Inferior parietal cortex (tissue), 1 donor: ENCODE results near the gene MT1G.
"Not testable (repeated sequence)": the region's sequence is repeated elsewhere in the genome, so short reads cannot be mapped to it uniquely, and the experiment has no call there.

ENCODE experiments used
- DNase-seq: peaks from one replicate; pipeline ENCODE4 v3.0.0-alpha.2; 2016; ENCODE audit errors: extremely low spot score

MT1G gene

DNA sequence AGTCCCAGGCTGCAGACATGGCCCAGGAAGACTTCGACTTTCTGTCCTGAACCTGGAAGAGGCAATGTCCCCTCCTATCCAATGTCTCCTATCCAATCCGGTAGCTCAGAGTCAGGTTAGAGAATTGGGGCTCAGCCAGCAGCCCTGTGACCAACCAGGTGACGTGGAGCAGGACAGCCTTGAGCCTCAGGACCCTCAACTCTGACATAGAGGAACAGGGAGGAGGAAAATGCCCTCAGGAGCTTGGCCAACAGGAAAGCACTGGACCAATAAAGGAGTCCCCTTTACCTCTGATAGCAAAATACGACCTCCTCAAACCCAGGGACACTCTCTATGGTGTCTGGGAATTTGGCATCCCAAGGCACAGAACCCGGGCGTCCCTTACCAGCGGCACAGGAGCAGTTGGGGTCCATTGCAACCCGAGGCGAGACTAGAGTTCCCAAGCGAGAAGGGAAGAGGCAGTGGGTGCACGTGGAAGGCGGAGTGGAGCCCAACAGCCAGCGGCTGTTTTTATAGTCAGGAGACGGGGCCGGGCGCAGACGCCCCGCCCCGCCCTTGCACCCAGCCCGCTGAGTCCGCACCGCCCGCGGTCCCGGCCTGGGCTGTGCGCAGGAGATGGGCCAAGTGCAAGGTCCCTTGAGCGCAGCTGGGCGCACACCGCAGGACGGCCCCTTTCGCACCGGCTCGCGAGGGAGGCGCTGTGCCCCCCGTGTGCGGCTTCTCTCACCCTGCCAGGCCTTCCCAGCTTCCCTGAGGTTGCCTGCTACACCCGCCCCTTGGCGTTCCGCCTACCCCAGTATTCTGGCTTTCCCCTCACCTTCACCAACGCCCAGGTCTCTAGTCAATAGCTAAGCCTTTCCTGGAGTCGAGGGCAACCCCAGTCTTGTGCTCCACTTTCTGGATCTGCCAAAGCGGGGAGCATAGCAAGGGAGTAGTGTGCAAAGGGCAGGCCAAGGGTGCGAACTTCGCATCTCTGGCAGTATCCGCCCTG lies at the start of gene MT1G:
Gene MT1G, minus strand, starts transcription at position 485 of the 991 bp plus-strand sequence. Its CDS starts 72 bp downstream, at position 413.
- DNase-seq, result no peak

DNA sequence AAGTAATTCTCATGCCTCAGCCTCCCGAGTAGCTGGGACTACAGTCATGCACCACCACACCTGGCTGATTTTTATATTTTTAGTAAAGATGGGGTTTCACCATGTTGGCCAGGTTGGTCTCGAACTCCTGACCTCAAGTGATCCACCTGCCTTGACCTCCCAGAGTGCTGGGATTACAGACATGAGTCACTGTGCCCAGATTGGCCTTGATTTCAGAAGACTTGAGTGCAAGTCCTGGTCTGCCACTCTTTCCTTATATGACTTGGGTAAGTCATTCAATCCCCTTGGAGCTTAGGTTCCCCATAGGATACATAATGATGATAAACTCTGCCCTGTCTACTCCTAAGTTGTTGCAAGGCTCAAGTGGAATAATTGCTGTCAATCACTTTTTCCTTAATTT lies 49.7 kb upstream of the MT1G start:
- not testable (repeated sequence) for DNase-seq

DNA sequence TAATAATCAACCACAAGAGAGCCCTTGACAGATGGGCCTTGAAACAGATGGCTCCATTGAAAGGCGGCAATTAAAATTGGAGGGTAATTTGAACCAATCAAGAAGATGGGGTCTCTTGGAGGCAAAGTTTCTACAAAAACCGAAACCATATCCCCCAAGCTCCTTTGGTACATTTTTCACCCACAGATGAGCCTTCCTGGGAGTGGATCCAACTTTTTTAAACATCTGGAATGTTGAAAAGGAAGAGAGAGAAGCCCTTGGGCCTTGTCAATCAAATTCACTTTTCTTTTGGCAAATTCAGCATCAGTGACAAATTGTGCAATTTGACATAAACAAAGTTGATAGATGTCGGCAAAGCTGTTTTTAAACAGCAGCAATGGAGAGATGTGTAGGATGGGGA lies 48.9 kb upstream of the MT1G start:
- DNase-seq, result no peak

DNA sequence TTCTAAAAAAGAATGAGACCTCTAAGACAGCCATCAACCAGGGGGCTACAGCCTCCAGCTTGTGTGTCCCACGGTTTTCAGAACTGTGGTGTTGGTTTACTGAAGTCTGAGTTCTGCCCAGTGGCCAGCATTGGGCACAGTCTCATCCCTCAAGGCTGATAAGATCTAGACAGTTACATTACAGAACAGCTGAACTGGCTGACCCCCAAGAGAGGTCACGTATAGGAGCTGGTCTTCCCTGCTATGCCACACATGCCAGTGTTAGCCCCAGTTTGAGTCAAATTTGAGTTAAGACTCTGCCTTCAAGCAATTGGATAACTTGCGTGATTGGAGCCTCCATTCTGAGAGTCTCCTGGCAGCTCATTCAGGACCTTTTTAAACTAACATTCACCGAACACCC lies 47.3 kb upstream of the MT1G start:
- DNase-seq, result no peak

DNA sequence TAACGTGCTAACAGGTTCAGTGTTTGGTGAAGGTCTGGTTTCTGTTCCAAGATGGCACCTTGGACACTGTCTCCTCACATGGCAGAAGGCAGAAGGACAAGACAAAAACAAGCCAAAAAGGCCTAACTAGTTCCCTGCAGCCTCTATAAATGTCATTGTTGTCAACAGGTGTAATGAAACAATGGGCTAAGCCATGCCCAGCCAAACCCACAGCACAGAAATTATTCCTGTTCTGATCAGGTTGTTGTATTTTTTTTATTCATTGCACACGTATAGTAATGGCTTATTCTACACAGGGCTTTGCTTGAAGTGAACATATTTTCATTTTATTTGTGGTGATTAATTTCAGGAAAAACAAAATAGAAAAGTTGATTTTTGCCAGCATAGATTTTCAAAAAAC lies 45.9 kb upstream of the MT1G start:
- DNase-seq, result no peak

DNA sequence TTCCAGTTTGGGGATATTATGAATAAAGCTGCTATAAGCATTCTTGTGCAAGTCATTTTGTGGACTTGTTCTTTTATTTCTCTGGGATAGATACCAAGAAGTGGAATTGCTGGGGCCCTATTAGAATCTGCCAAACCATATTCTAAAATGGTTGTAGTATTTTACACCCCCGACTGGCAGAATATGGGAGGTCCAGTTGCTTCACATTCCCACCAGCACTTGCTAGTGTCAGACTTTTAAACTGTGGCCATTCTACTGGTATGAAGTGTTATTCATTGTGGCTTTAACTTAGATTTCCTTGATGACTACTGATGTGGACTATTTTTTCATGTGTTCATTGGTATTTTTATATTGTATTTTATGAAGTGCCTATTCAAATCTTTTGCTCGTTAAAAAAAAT lies 44.0 kb upstream of the MT1G start:
- no peak for DNase-seq

DNA sequence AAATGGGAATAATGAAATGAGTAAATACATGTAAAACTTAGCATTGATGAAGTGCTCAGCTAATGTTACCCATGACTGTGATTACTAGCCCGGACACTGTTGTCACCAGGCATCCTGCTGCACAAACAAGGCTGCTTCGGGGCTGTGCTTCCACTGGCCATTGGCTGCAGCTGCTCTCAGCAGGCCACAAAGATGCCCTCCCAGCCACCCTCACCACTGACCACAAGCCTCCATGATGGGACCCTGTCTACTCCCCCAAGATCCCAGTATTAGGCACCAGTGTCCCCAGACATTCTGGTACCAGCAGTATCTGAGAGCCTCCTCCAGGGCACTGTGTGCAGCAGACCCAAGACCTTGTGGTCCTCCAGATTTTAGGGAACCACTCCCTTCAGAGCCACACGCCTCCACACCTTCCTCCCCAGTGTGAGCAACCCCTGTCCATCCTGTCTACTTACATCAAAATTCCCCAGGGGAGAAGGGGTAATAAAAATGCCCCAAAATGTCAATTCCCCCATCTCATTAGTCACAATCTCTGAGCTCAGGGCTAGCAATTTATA lies 42.4 kb upstream of the MT1G start:
- DNase-seq, result no peak

DNA sequence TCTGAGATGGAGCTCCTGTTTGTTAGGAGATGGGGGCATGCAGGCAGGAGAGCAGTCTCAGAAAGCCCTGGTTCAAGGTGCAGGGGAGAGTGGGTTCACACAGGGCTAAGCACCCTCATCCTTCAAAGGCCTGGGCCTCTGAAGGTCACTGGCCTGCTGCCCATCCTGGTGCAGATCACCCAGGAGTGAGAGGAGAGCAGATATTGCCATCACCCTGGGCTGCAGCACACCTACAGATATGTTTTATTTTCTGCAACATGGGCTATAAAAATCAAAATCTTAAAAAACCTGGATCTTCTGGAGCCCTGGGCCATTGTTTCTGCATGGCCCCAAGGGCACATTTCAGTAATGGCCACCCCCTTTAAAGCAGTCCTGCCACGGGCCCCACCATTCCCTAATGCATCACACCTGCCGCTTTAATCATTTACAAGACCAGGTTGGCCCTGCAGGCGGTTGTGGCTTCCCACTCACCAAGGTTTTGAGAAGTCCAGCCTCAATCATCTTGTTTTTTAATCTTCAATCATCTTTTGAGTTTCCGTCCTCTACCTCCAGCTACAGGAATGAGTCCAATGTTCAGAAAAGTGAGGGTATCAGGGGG lies 41.7 kb upstream of the MT1G start:
- DNase-seq, result no peak

DNA sequence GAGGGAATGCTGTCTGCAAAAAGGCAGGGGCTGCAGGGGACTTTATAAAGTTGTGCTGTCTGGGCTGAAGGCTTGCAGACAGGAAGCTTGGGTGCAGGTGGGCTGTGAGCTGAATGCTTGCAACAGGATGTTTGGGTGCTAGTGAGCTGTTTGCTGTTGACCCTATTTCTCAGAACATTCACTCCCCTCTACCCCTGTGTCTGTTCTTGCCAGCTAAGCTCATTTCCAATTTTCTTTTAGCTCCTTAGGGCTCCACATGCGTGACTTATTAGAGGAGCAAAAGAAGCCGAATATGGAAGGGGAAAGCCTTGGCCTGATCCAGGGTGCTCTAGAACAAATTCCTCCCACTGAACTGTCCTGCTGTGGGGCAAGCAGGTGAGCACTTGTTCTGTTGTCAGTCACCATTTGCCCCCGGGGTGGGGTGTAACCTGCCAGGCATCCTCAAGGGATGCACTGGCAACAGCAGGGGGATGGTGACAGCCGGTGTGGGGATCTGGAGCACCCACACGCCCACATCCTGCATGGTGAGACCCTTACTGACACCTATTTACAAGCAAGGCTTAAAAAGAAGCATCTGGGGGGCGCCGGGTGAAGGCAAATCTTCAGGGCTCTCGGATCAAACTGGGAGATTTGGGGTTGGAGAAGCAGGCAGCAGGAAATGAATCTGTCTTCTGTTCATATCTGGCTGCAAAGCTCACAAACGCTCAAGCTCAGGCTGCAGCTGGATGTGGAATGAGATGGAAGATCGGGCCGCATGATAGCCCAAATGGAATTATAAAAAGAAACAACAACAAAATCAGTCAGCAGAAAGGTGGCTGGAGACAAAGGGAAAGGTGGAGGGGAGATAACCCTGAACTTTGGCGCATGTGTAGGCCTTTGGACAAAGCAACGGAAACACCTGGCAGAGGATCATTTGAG lies 40.9 kb upstream of the MT1G start:
- no peak for DNase-seq

DNA sequence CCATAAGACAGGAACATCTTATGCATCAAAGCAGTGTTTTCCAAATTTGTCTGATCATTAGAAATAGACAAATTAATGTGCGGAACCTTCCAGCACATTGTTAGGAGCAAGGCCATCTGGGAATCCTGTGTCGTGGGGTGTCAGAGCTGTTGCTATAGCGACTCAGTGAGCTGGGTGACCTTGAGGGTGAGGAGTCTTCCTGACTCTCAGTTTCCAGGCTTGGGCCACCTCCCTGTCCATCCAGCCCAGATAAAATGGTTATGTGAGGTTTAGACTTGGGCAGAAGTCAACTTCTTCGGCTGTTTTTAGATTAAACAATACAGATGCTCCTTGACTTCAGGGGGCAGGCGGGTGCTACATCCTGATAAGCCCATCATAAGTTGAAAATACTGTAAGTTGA lies 35.0 kb upstream of the MT1G start:
- DNase-seq, result no peak

DNA sequence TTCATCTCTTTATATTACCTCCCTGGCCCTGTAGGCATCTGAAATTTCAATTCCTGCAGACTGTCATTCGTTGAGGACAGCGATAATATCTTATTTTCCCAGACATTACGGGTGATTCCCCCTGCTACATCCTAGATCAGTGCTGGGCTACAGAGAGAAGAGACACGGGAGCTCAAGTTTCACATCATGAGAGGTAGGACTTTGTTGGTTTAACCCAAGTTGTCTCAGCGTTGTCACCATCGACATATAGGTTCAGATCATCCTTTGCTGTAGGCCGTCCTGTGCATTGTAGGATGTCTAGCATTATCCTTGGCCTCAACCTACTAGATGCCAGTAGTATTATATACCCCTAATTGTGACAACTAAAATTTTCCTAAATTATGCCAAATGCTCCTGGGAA lies 33.7 kb upstream of the MT1G start:
- DNase-seq, result no peak

DNA sequence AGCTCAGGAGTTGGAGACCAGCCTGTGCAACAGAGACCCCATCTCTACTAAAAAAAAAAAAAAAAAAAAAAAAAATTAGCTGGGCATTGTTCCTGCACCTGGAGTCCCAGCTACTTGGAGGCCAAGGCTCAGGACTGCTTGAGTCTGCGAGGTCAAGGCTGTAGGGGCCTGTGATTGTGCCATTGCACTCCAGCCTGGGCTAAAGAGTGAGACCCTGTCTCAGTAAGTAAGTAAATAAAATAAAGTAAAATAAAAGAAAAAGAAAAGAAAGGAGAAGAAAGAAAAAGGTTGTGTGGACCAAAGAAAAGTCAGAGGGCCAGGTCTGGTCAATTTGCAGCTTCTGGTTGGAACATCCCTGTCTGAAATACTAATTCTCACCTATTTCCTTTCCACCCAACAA lies 32.8 kb upstream of the MT1G start:
- DNase-seq, result no peak

DNA sequence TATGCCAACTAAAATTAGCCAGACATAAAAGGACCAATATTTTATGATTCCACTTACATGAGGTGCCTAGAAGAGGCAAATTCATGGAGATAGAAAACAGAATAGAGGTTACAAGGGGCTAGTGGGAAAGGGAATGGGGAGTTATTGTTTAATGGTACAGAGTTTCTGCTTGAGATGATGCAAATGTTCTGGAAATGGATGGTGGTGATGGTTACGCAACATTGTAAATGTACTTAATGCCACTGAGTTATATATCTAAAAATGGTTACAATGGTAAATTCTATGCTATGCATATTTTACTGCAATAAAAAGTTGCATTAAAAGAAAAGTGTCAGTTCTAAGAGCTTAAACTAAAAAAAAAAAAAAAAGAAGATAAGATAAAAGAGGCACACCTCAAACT lies 32.3 kb upstream of the MT1G start:
- no peak for DNase-seq

DNA sequence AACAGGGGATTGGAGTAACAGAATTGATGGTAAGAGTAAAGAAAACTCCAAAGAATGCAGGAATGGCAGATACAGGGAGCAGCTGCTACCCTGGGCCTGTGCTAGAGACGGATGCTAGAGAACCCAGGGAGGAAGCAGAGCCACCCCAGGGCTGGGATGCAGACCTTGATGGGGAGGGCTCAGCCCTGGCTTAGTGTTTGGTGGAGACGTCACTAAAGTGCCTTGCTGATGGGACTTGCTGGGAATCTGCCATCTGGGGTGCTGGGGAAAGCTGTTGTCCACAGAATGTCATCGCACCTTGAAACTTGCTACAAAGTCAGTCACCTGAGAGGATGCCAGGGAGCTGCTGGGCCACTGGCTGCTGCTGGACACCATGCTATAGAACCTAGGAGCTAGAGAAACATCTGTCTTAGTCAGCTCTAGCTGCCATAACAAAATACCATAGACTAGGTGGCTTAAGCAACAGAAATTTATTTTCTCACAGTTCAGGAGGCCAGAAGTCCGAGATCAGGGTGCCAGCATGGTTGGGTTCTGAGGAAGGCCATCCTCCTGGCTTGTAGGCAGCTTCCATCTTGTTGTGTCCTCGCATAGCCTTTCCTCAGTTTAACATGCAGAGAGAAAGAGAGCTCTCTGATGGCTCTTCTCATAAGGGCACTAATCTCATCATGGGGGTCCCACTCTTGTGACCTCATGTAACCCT lies 29.7 kb upstream of the MT1G start:
- DNase-seq, result no peak

DNA sequence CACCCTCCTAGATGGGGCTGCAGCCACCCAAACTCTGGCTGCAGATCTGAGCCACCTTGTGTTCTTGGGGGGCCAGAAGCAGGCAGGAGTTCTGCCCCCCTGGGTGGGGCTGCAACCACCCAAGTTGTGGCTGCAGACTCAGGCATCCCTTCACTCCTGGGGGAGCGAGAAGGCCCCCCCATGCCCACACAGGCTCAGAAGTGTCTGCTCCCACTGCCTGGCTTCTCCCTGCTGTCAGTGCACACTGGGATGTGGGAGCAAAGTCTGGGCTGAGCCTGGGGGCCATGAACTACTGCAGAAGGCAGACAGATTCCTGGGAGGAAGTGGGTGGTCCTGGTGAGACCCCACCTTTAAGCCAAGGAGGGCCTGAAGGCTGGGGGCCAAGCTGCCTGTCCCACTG lies 27.4 kb upstream of the MT1G start:
- no peak for DNase-seq

DNA sequence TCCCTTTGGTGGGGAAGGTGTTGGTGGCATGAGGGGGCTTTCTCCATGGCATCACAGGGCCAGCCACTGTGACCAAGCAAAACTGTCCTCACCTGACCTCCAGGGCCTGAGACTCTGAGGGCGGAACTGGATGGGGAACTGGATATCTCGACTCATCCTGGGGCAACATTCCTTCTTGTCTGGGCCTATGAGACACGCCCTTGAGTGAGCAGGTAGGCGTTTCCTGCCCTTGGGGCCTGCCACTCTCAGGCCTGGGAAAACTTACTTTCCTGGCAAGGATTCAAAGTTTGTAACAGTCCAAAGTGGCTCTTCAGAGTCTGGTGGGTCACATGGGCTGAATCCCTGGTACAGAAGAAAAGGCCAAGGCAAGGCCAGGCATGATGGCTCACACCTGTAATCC lies 24.0 kb upstream of the MT1G start:
- DNase-seq, result no peak

DNA sequence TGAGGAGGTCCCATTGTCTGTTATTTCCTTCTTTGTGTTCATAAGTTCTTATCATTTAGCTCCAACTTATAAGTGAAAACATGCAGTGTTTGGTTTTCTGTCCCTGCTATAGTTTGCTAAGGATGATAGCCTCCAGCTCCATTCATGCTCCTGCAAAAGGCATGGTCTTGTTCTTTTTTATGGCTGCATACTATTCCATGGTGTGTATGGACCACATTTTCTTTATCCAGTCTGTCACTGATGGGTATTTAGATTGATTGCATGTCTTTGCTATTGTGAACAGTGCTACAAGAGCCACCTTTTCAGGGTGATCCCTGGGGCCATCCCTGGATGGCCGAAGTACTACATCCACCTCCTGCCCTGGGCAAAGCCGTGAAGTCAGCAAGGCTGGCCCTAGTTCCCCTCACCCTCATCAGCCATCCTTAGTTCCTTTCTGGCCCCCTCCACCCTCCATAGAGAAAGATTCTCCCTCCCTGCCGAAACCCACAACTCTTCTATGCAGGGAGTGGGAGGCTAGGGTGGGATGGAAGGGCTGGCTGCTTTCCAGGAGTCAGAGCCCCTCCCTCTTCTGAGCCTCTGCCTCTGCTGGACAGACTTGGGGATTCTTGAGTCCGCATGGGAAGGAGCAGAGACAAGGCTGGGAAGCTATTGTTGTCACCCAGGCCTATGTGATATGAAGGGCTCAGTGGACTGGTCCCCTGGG lies 22.7 kb upstream of the MT1G start:
- DNase-seq, result no peak

DNA sequence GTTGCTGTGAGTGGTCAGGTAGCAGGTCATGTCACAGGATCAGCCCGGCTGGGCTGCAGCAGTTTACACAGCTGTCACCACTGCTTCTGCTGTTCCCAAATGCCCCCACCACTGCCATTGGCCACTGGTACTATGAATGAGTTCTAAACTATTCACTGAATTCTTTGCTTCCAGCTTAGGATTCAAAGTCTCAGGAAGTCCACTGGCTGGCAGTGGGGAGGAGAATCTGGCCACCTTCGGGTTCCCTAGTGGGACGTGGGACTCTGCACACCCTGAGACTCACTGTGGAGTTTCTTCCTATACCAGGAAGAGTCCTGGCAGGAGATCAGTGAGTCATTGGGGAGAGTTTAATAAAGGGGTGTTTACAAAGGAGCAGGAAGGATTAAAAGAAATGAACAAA lies 21.3 kb upstream of the MT1G start:
- DNase-seq, result no peak

DNA sequence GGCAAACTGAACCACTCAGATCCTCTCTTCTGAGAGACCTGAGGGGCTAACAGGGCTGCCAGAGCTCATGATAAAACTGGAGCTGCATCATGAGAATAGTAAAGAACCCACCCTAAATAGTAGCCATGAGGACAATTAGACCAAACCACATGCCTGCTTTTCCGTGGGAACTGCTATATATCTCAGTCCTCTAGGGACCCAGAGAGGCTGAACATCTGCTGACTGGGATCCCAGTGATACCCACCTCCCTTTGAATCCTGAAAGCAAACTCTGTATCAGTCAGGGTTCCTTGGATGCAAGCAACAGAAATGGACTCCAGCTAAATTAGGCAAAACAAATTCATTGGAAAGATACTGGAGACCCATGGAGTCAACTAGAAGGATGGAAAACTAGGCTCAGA lies 20.9 kb upstream of the MT1G start:
- no peak for DNase-seq

DNA sequence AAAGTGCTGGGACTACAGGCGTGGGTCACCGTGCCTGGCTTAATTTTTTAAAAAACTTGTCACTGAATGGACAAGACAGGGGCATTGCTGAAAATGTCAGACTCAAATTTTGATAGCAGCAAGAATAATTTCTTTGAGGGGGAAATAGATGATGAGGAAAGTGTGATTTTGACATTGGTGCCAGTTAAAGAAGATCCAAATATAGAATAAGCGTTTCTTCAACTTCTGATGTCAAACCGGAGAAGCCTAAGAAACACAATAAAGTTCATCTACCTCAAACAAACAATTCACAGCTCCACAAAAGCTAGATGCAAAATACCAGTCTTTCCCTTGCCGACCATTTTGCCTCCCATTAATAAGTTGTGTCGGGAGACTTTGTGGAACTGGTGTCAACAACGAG lies 18.9 kb upstream of the MT1G start:
- DNase-seq, result no peak
